ENCODE results near the gene RSPH3.
"Not testable (repeated sequence)": the region's sequence is repeated elsewhere in the genome, so short reads cannot be mapped to it uniquely, and the experiment has no call there.

Gene RSPH3

GRCh38 chr6:159031846-159032245, 31.8 kb upstream of the RSPH3 start:
- in situ Hi-C loops (cut with HindIII; ENCODE audit: low pct_ligation_motif_present, low pct_unique_long_range_greater_than_20kb, low sequenced_read_pairs), result no loop called here
- no peak for DNase-seq

DNA sequence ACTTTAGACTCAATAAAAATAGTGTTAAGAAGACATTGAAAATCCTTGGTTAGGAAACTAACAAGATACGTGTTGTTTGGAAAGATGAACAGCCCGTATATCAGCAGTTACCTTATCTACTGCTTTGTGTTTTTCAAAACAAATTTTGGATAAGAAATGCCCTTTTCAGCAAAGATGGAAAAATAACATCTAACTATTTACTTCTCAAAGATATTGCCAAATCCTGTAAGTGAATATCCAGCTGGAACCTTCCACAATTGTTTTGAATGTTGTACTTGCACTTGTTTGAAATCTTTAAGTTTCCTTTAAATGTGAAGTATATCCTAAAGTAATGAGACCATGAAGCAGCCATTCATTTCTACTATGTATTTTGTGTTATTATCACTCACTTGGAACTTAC, 30.2 kb upstream of the RSPH3 start:
- in situ Hi-C loops (cut with HindIII; ENCODE audit: low pct_ligation_motif_present, low pct_unique_long_range_greater_than_20kb, low sequenced_read_pairs), result no loop called here
- DNase-seq, result no peak

GRCh38 chr6:159025224-159025623, 25.2 kb upstream of the RSPH3 start:
- in situ Hi-C loops (cut with HindIII; ENCODE audit: low pct_ligation_motif_present, low pct_unique_long_range_greater_than_20kb, low sequenced_read_pairs); DNase-seq: not testable (repeated sequence)

DNA sequence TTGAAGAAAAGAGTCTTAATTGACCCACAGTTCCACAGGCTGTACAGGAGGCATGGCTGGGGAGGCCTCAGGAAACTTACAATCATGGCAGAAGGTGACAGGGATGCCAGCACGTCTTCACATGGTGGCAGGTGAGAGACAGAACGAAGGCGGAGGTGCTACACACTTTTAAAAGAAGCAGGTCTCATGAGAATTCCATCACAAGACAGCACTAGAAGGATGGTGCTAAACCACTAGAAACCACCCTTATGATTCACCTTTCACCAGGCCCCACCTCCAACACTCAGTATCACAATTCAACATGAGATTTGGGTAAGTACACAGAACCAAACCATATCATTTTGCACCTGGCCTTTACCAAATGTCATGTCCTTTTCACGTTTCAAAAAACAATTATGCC, 23.9 kb upstream of the RSPH3 start:
- no peak for DNase-seq
- in situ Hi-C loops (cut with HindIII; ENCODE audit: low pct_ligation_motif_present, low pct_unique_long_range_greater_than_20kb, low sequenced_read_pairs), result no loop called here

- in situ Hi-C loops (cut with HindIII; ENCODE audit: low pct_ligation_motif_present, low pct_unique_long_range_greater_than_20kb, low sequenced_read_pairs), result no loop called here
Measured at GRCh38 chr6:159020011-159020410, 20.0 kb upstream of the RSPH3 start.

GRCh38 chr6:159017757-159018559, 18.0 kb upstream of the RSPH3 start:
- in situ Hi-C loops (cut with HindIII; ENCODE audit: low pct_ligation_motif_present, low pct_unique_long_range_greater_than_20kb, low sequenced_read_pairs), result no loop called here
- no peak for DNase-seq

More at GRCh38 chr6:159020011-159020410, 20.0 kb upstream of the RSPH3 start:
- no peak for DNase-seq

DNA sequence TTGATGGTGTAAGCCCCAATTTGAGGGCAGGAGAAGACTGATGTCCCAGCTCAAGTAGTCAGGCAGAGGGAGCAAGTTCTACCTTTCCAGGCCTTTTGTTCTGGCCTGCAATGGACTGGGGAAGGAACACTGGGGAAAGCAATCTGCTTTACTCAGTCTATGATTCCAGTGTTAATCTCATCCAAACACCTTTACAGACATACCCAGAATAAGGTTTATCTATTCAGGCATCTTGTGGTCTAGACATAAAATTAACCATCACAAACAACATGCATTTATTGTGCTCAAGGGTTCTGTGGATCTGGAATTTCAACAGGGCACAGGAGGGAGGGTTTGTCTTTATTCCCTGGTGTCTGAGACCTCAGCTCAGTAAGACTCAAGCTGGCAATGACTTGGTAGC, 14.4 kb upstream of the RSPH3 start:
- in situ Hi-C loops (cut with HindIII; ENCODE audit: low pct_ligation_motif_present, low pct_unique_long_range_greater_than_20kb, low sequenced_read_pairs), result no loop called here
- DNase-seq, result no peak

GRCh38 chr6:159013229-159013628, 13.2 kb upstream of the RSPH3 start:
- no peak for DNase-seq

GRCh38 chr6:159012201-159012600, 12.2 kb upstream of the RSPH3 start:
- in situ Hi-C loops (cut with HindIII; ENCODE audit: low pct_ligation_motif_present, low pct_unique_long_range_greater_than_20kb, low sequenced_read_pairs), result no loop called here
- DNase-seq, result no peak

More at GRCh38 chr6:159013229-159013628, 13.2 kb upstream of the RSPH3 start:
- in situ Hi-C loops (cut with HindIII; ENCODE audit: low pct_ligation_motif_present, low pct_unique_long_range_greater_than_20kb, low sequenced_read_pairs), result no loop called here

DNA sequence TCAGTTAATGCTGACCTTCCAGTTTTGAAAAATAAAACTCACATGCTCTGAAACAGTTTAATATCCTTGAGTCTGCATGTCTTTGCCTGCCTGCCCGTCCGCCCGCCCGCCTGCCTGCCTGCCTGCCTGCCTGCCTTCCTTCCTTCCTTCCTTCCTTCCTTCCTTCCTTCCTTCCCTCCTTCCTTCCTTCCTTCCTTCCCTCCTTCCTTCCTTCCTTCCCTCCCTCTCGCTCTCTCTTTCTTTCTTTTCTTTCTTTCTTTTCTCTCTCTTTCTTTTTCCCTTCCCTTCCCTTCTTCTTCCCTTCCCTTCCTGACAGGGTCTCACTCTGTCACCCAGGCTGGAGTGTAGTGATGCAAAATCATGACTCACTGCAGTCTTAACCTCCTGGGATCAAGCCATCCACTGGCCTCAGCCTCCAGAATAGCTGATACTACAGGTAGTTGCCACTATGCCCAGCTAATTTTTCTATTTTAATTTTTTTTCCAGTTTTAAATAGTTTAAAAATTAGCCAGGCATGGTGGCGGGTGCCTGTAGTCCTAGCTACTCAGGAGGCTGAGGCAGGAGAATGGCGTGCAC, 10.1 kb upstream of the RSPH3 start:
- in situ Hi-C loops (cut with HindIII; ENCODE audit: low pct_ligation_motif_present, low pct_unique_long_range_greater_than_20kb, low sequenced_read_pairs); DNase-seq: not testable (repeated sequence)

DNA sequence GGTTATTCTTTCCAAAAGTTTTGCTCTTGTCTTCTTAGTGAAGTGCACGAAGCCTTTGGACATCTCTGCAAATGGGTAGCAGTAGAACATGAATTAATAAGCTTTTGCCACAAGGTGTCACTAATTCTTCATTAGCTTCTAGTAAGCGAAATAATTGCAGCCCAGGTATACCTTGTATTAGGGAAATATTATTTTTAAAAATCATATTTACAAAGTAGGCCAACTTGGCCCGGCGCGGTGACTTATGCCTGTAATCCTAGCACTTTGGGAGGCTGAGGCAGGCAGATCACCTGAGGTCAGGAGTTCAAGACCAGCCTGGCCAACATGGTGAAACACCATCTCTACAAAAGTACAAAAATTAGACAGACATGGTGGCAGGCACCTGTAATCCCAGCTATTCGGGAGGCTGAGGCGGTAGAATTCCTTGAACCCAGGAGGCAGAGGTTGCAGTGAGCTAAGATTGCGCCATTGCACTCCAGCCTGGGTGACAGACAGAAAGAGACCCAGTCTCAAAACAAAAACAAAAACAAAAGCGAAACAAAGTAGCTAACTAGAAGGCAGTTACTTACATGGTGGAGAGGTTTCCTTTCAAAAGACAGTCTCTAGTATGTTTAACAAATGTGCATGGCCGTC, 8.8 kb upstream of the RSPH3 start:
- in situ Hi-C loops (cut with HindIII; ENCODE audit: low pct_ligation_motif_present, low pct_unique_long_range_greater_than_20kb, low sequenced_read_pairs), result no loop called here
- peak; percentile 38 for DNase-seq

DNA sequence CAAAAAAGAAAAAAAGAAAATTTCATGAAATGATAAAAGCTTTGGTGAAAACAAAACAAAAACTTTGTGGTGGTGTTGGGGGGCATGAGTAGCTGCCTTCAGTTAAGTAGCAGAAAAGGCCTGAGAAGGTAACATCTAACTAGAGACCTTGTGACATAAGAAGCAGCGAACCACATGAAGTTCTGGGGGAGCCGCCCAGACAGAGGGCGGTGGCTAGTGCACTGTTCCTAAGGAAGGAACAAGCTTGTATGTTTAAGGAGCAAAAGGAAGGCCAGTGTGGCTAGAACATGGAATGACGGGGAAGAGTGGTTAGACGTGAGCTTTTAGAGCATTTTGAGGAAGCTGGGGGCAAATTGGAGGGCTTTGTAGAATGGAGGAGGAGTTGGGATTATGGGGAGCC, 7.5 kb upstream of the RSPH3 start:
- in situ Hi-C loops (cut with HindIII; ENCODE audit: low pct_ligation_motif_present, low pct_unique_long_range_greater_than_20kb, low sequenced_read_pairs), result no loop called here
- DNase-seq, result no peak

GRCh38 chr6:159005436-159005835, 5.4 kb upstream of the RSPH3 start:
- in situ Hi-C loops (cut with HindIII; ENCODE audit: low pct_ligation_motif_present, low pct_unique_long_range_greater_than_20kb, low sequenced_read_pairs), result no loop called here
- no peak for DNase-seq

- no peak for DNase-seq
- in situ Hi-C loops (cut with HindIII; ENCODE audit: low pct_ligation_motif_present, low pct_unique_long_range_greater_than_20kb, low sequenced_read_pairs), result no loop called here
Measured at GRCh38 chr6:159004592-159004991, 4.6 kb upstream of the RSPH3 start.

GRCh38 chr6:159002432-159003155, 2.6 kb upstream of the RSPH3 start:
- in situ Hi-C loops (cut with HindIII; ENCODE audit: low pct_ligation_motif_present, low pct_unique_long_range_greater_than_20kb, low sequenced_read_pairs), result no loop called here

DNA sequence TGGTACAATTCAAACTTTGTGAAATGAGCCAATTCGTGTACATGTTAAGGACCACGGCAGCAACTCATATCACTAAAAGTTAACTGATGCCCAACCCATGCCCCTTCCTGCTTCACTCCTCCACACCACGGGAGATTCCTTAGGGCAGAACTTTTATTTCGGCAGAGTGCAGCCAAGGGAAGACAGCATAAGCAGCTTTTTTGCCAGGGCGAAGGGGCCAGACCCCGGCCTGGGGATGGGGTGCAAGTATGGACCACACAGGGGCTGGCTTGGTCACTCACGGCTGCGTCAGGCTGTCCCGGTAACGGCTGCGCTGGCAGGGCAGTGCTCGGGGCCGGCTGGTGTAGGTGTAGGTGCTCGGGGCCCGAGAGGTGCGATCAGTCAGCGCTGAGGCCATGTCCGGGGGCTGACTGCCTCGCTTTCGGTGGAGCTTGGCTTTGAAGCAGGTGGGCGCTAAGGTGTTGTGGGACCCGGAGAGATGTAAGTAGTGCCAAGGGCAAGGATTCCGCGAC, 792 bp downstream of the RSPH3 start:
- in situ Hi-C loops (cut with HindIII; ENCODE audit: low pct_ligation_motif_present, low pct_unique_long_range_greater_than_20kb, low sequenced_read_pairs), result no loop called here
- peak; percentile 28 for DNase-seq

More at GRCh38 chr6:159002432-159003155, 2.6 kb upstream of the RSPH3 start:
- DNase-seq, result no peak

DNA sequence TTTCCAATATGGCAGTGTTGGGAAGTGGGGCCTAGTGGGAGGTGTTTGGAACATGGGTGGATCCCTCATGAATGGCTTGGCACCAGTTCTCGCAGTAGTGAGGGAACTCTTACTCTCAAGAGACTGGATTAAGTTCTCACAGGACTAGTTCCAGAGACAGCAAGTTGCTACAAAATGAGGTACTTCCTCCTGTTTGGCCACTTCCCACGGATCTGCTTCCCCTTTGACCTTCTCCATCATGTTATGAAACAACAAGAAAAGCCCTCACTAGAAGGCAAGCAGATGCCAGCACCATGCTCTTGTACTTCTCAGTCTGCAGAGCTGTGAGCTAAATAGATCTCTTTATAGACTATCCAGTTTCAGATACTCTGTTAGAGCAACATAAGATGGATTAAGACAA, 3.1 kb downstream of the RSPH3 start:
- no peak for DNase-seq
- in situ Hi-C loops (cut with HindIII; ENCODE audit: low pct_ligation_motif_present, low pct_unique_long_range_greater_than_20kb, low sequenced_read_pairs), result no loop called here

GRCh38 chr6:158993639-158994038, 6.4 kb downstream of the RSPH3 start:
- in situ Hi-C loops (cut with HindIII; ENCODE audit: low pct_ligation_motif_present, low pct_unique_long_range_greater_than_20kb, low sequenced_read_pairs), result no loop called here
- no peak for DNase-seq
